ENCODE data around the gene BMP6. TPM values are rescaled to one million over a fixed set of nuclear protein-coding genes. Genes with fewer than 3 reads are reported as not detected.

BMP6 gene
- total and polyA plus RNA-seq, 10 of the 15 experiments (the other 5 are each of a cell fraction or from before 2014, with no cell fraction given): 0.02 to 0.15 (median 0.05) TPM; not detected in 5

GRCh38 chr6:7805078-7805849 is 79.4 kb downstream of the BMP6 start (continued):
- TF ChIP-seq SPI1 (IDR thresholded peaks at IDR 0.05; ENCODE audit: borderline replicate concordance, insufficient read depth, low read depth, low read length): no peak

DNA sequence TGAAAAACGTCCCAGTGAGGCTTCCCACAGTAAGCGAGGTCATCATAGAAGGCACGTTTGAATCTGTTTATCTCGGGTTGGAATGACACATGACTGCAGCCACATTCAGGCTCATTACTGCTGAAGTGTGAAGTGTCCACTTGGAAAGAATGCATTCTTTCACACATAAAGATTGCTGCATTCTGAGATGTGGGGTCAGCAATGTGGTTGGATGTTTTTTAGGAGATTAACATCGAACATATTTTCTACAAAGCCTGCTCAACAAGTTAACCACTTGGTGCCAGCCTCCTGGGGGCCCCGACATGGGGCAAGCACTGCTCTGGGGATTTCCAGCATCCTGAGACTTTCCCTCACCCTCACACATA is 79.9 kb downstream of the BMP6 start:
- H3K79me2 ChIP-seq (ENCODE audit: control insufficient read depth, insufficient read depth, low read length): no peaks in the 10 kb centered on the region
- H3K27ac ChIP-seq (ENCODE audit: control insufficient read depth, insufficient read depth): no peak overlapping the region
- FAIRE-seq: no peak
- peaks cover 1 to 6% of the 10 kb centered on the region in 2 experiments; a peak in 3 of 4 replicates for H3K27me3 ChIP-seq (replicated peaks in 1 of 2; ENCODE audit: control insufficient read depth in 2 of 2, insufficient read depth in 2 of 2, low read length in 1 of 2)
- ChIA-PET SMC1A (ENCODE audit: uncharacterized antibody, unreplicated experiment) (interaction anchor here (0.9 kb wide), 1 partner anchor 8 kb away, joined by 3 read pairs; no protein-coding TSS in a partner anchor), POLR2A (no interaction called here), CTCF (no interaction called here), RAD21 (ENCODE audit: unreplicated experiment) (interaction anchor here (0.5 kb wide), 1 partner anchor 190 kb away, joined by 3 read pairs; no protein-coding TSS in a partner anchor)
- H3K4me3 ChIP-seq: no peak overlapping the region
- in situ Hi-C loops (cut with MboI) (no loop called here), intact Hi-C loops (cut with micrococcal nuclease; ENCODE audit: unreplicated experiment) (no loop called here)
- H3K9ac ChIP-seq (ENCODE audit: control insufficient read depth, insufficient read depth, low read length): no peak overlapping the region
- H2AFZ ChIP-seq (ENCODE audit: control insufficient read depth, low read depth, low read length): no peak overlapping the region
- H4K20me1 ChIP-seq (ENCODE audit: control insufficient read depth, insufficient read depth): no peaks in the 10 kb centered on the region
- H3K36me3 ChIP-seq (ENCODE audit: control insufficient read depth in 2 of 2, insufficient read depth in 2 of 2, low read length in 1 of 2): no peaks in the 10 kb centered on the region
- BruUV-seq (replicated peaks): no TSS peak
- no peak for TF ChIP-seq CHD4 (IDR thresholded peaks at IDR 0.05)
- TF ChIP-seq ATF7 (IDR thresholded peaks at IDR 0.05; ENCODE audit: low read depth): no peak
- no peak for TF ChIP-seq POLR2AphosphoS2 (IDR thresholded peaks at IDR 0.05; ENCODE audit: low read depth, low read length)
- no peak for TF ChIP-seq BHLHE40 (IDR thresholded peaks at IDR 0.05; ENCODE audit: borderline replicate concordance in 1 of 2, low read depth in 2 of 2, low read length in 1 of 2)
- TF ChIP-seq NRF1 (conservative IDR thresholded peaks at IDR 0.05; ENCODE audit: low read depth, low read length): no peak
- no peak for TF ChIP-seq CHD1 (IDR thresholded peaks at IDR 0.05; ENCODE audit: low read depth, low read length)
- no peak for TF ChIP-seq SPI1 (IDR thresholded peaks at IDR 0.05; ENCODE audit: borderline replicate concordance, insufficient read depth, low read depth, low read length)
- no peak for TF ChIP-seq FOXK2 (IDR thresholded peaks at IDR 0.05)
- TF ChIP-seq, protein P1, sequence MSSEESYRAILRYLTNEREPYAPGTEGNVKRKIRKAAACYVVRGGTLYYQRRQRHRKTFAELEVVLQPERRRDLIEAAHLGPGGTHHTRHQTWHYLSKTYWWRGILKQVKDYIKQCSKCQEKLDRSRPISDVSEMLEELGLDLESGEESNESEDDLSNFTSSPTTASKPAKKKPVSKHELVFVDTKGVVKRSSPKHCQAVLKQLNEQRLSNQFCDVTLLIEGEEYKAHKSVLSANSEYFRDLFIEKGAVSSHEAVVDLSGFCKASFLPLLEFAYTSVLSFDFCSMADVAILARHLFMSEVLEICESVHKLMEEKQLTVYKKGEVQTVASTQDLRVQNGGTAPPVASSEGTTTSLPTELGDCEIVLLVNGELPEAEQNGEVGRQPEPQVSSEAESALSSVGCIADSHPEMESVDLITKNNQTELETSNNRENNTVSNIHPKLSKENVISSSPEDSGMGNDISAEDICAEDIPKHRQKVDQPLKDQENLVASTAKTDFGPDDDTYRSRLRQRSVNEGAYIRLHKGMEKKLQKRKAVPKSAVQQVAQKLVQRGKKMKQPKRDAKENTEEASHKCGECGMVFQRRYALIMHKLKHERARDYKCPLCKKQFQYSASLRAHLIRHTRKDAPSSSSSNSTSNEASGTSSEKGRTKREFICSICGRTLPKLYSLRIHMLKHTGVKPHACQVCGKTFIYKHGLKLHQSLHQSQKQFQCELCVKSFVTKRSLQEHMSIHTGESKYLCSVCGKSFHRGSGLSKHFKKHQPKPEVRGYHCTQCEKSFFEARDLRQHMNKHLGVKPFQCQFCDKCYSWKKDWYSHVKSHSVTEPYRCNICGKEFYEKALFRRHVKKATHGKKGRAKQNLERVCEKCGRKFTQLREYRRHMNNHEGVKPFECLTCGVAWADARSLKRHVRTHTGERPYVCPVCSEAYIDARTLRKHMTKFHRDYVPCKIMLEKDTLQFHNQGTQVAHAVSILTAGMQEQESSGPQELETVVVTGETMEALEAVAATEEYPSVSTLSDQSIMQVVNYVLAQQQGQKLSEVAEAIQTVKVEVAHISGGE (CRISPR knock-in tag; IDR thresholded peaks at IDR 0.05): no peak
- TF ChIP-seq IRF5 (IDR thresholded peaks at IDR 0.05; ENCODE audit: borderline replicate concordance): no peak
- TF ChIP-seq TARDBP (IDR thresholded peaks at IDR 0.05; ENCODE audit: borderline replicate concordance): no peak
- no peak for TF ChIP-seq RBBP5 (conservative IDR thresholded peaks at IDR 0.05)
- WGBS (ENCODE audit: insufficient coverage, insufficient replicate concordance, low lambda C conversion rate, missing lambda C conversion rate): 30% methylated on average over 6 of the region's 6 CpGs
- no peak overlapping the region for H3K4me2 ChIP-seq (ENCODE audit: control insufficient read depth, insufficient read depth)
- H3K9me3 ChIP-seq (replicated peaks; ENCODE audit: control insufficient read depth, insufficient read depth, low read length): no peaks in the 10 kb centered on the region
- no peak for ATAC-seq
- DNase-seq (ENCODE audit: low read depth, low spot score): no peak
- no peaks in the 10 kb centered on the region for H3K4me1 ChIP-seq (ENCODE audit: control insufficient read depth, insufficient read depth, low read length)
